ENCODE measurements around the gene ROBO3.

Gene ROBO3

GRCh38 chr11:124840666-124841065 is 24.6 kb upstream of the ROBO3 start:
- Histone ChIP-seq H3K9me2 (replicated peaks; ENCODE audit: low read depth, low read length) (no peaks in the 10 kb centered on the region), H3K36me3 (ENCODE audit: insufficient read depth, low read length) (no peaks in the 10 kb centered on the region), H3K9ac (ENCODE audit: low read depth, low read length, poor library complexity, severe bottlenecking) (no peak overlapping the region), H3K27me3 (ENCODE audit: insufficient read depth, low read length, poor library complexity, severe bottlenecking) (no peaks in the 10 kb centered on the region), H3F3A (ENCODE audit: low read depth) (no peaks in the 10 kb centered on the region), H3K79me2 (ENCODE audit: insufficient read depth, low read length) (no peaks in the 10 kb centered on the region), H2AFZ (ENCODE audit: low read length) (no peak overlapping the region), H3K4me1 (ENCODE audit: insufficient read depth, low read length, poor library complexity, severe bottlenecking) (no peaks in the 10 kb centered on the region), H3K9me3 (ENCODE audit: insufficient read depth, low read depth, low read length) (no peaks in the 10 kb centered on the region), H3K4me2 (ENCODE audit: low read depth, low read length, poor library complexity, severe bottlenecking) (no peak overlapping the region), H4K20me1 (ENCODE audit: insufficient read depth, low read length, poor library complexity, severe bottlenecking) (no peaks in the 10 kb centered on the region), H3K4me3 (ENCODE audit: low read length, poor library complexity, severe bottlenecking) (no peak overlapping the region)
- TF ChIP-seq EZH2phosphoT487 (IDR thresholded peaks at IDR 0.05; ENCODE audit: borderline replicate concordance), result no peak

GRCh38 chr11:124841201-124841600 is 24.0 kb upstream of the ROBO3 start:
- Histone ChIP-seq H3K4me3 (ENCODE audit: low read length, poor library complexity, severe bottlenecking) (no peak overlapping the region), H3K79me2 (ENCODE audit: insufficient read depth, low read length) (no peaks in the 10 kb centered on the region), H3K4me1 (ENCODE audit: insufficient read depth, low read length, poor library complexity, severe bottlenecking) (no peaks in the 10 kb centered on the region), H3K27me3 (ENCODE audit: insufficient read depth, low read length, poor library complexity, severe bottlenecking) (peaks cover 4% of the 10 kb centered on the region), H3K9ac (ENCODE audit: low read depth, low read length, poor library complexity, severe bottlenecking) (no peak overlapping the region), H3K9me3 (ENCODE audit: insufficient read depth, low read depth, low read length) (no peaks in the 10 kb centered on the region), H2AFZ (ENCODE audit: low read length) (no peak overlapping the region), H3K36me3 (ENCODE audit: insufficient read depth, low read length) (no peaks in the 10 kb centered on the region), H4K20me1 (ENCODE audit: insufficient read depth, low read length, poor library complexity, severe bottlenecking) (no peaks in the 10 kb centered on the region), H3K9me2 (replicated peaks; ENCODE audit: low read depth, low read length) (no peaks in the 10 kb centered on the region), H3F3A (ENCODE audit: low read depth) (no peaks in the 10 kb centered on the region), H3K4me2 (ENCODE audit: low read depth, low read length, poor library complexity, severe bottlenecking) (no peak overlapping the region)
- TF ChIP-seq EZH2phosphoT487 (IDR thresholded peaks at IDR 0.05; ENCODE audit: borderline replicate concordance) (no peak), CTCF (conservative IDR thresholded peaks at IDR 0.05; ENCODE audit: low read length) (no peak)

GRCh38 chr11:124841840-124842239 is 23.4 kb upstream of the ROBO3 start:
- Histone ChIP-seq H3K9me2 (replicated peaks; ENCODE audit: low read depth, low read length) (no peaks in the 10 kb centered on the region), H3K4me2 (ENCODE audit: low read depth, low read length, poor library complexity, severe bottlenecking) (no peak overlapping the region), H3F3A (ENCODE audit: low read depth) (no peaks in the 10 kb centered on the region), H3K9me3 (ENCODE audit: insufficient read depth, low read depth, low read length) (no peaks in the 10 kb centered on the region), H3K36me3 (ENCODE audit: insufficient read depth, low read length) (no peaks in the 10 kb centered on the region), H3K4me3 (ENCODE audit: low read length, poor library complexity, severe bottlenecking) (no peak overlapping the region), H3K4me1 (ENCODE audit: insufficient read depth, low read length, poor library complexity, severe bottlenecking) (no peaks in the 10 kb centered on the region), H3K9ac (ENCODE audit: low read depth, low read length, poor library complexity, severe bottlenecking) (no peak overlapping the region), H3K79me2 (ENCODE audit: insufficient read depth, low read length) (no peaks in the 10 kb centered on the region), H2AFZ (ENCODE audit: low read length) (no peak overlapping the region), H4K20me1 (ENCODE audit: insufficient read depth, low read length, poor library complexity, severe bottlenecking) (no peaks in the 10 kb centered on the region), H3K27me3 (ENCODE audit: insufficient read depth, low read length, poor library complexity, severe bottlenecking) (peaks cover 10% of the 10 kb centered on the region)
- TF ChIP-seq EZH2phosphoT487 (IDR thresholded peaks at IDR 0.05; ENCODE audit: borderline replicate concordance), result no peak
- TF ChIP-seq CTCF (conservative IDR thresholded peaks at IDR 0.05; ENCODE audit: low read length), result no peak

- no peaks in the 10 kb centered on the region for H3K9me3 ChIP-seq (ENCODE audit: insufficient read depth, low read depth, low read length)
- no peak overlapping the region for H3K4me2 ChIP-seq (ENCODE audit: low read depth, low read length, poor library complexity, severe bottlenecking)
- H3K4me3 ChIP-seq (ENCODE audit: low read length, poor library complexity, severe bottlenecking), result no peak overlapping the region
- H3K9me2 ChIP-seq (replicated peaks; ENCODE audit: low read depth, low read length), result no peaks in the 10 kb centered on the region
- no peaks in the 10 kb centered on the region for H3K79me2 ChIP-seq (ENCODE audit: insufficient read depth, low read length)
- H4K20me1 ChIP-seq (ENCODE audit: insufficient read depth, low read length, poor library complexity, severe bottlenecking), result no peaks in the 10 kb centered on the region
- TF ChIP-seq CTCF (conservative IDR thresholded peaks at IDR 0.05; ENCODE audit: low read length) (no peak), EZH2phosphoT487 (IDR thresholded peaks at IDR 0.05; ENCODE audit: borderline replicate concordance) (no peak)
- no peak overlapping the region for H2AFZ ChIP-seq (ENCODE audit: low read length)
- no peak overlapping the region for H3K9ac ChIP-seq (ENCODE audit: low read depth, low read length, poor library complexity, severe bottlenecking)
- no peaks in the 10 kb centered on the region for H3F3A ChIP-seq (ENCODE audit: low read depth)
- no peaks in the 10 kb centered on the region for H3K36me3 ChIP-seq (ENCODE audit: insufficient read depth, low read length)
- no peaks in the 10 kb centered on the region for H3K4me1 ChIP-seq (ENCODE audit: insufficient read depth, low read length, poor library complexity, severe bottlenecking)
- H3K27me3 ChIP-seq (ENCODE audit: insufficient read depth, low read length, poor library complexity, severe bottlenecking), result peaks cover 11% of the 10 kb centered on the region
These were observed 22.9 kb upstream of the ROBO3 start for GRCh38 chr11:124842305-124842704.
